RWPE1 (cell line): ENCODE results near the gene OGFR.

Experiments used
- CTCF ChIA-PET: fragments of 350-600 bp; sonication (Branson Sonifier 250); formaldehyde crosslinking; extraction: SDS; loops from one replicate; lab custom pipeline; 2021; lab: Yijun Ruan, JAX
- POLR2A ChIA-PET: fragments of 400-600 bp; formaldehyde crosslinking; extraction: SDS; loops from one replicate; lab custom pipeline; 2020; ENCODE audit warnings: antibody characterized with exemption; ENCODE audit not compliant: low non-redundant PET; lab: Yijun Ruan, JAX
- DNase-seq: peaks from one replicate; pipeline ENCODE4 v3.0.0; 2012; ENCODE audit warnings: low spot score
- H3K27ac ChIP-seq: fragments of 450-650 bp; 2 replicates; pipeline ENCODE4 v1.5.1; 2017
- CTCF ChIP-seq: fragments of 450-650 bp; conservative IDR thresholded peaks from 2 replicates; pipeline ENCODE4 v1.5.1; 2017; ENCODE audit warnings: low read depth, mild to moderate bottlenecking

Gene OGFR

GRCh38 chr20:62772103-62772611 is 32.5 kb upstream of the OGFR start:
- POLR2A ChIA-PET, result no interaction called here

GRCh38 chr20:62772619-62772989 is 32.0 kb upstream of the OGFR start:
- TF ChIP-seq CTCF, result no peak
- CTCF ChIA-PET, result interaction anchor here (0.7 to 2.4 kb wide), 7 partner anchors 9 to 172 kb away, joined by 3 to 14 read pairs (median 3); no protein-coding TSS in a partner anchor
- POLR2A ChIA-PET, result no interaction called here
- peak overlapping the region; percentile 99 for H3K27ac ChIP-seq
- no peak for DNase-seq

More at GRCh38 chr20:62772103-62772611, 32.5 kb upstream of the OGFR start:
- no peak for DNase-seq
- CTCF ChIA-PET, result interaction anchor here (0.7 to 2.4 kb wide), 2 partner anchors 19 to 65 kb away, joined by 4 to 14 read pairs; no protein-coding TSS in a partner anchor
- H3K27ac ChIP-seq, result peak overlapping the region; percentile 99
- TF ChIP-seq CTCF, result no peak

GRCh38 chr20:62772990-62773844 is 31.4 kb upstream of the OGFR start:
- DNase-seq, result peak; percentile 89
- ChIA-PET CTCF (interaction anchor here (0.7 to 2.4 kb wide), 6 partner anchors 10 to 171 kb away, joined by 3 to 14 read pairs (median 3); no protein-coding TSS in a partner anchor), POLR2A (interaction anchor here (0.6 kb wide), 1 partner anchor 19 kb away, joined by 3 read pairs; no protein-coding TSS in a partner anchor)
- TF ChIP-seq CTCF, result no peak
- H3K27ac ChIP-seq, result peak overlapping the region; percentile 99

- no peak for DNase-seq
- ChIA-PET POLR2A (interaction anchor here (0.6 kb wide), 1 partner anchor 18 kb away, joined by 3 read pairs; no protein-coding TSS in a partner anchor), CTCF (interaction anchor here (1.0 to 2.4 kb wide), 4 partner anchors 11 to 110 kb away, joined by 3 to 14 read pairs (median 4); no protein-coding TSS in a partner anchor)
- no peak for TF ChIP-seq CTCF
- H3K27ac ChIP-seq, result peak overlapping the region; percentile 99
Observed at GRCh38 chr20:62773845-62774714, 30.6 kb upstream of the OGFR start.

- ChIA-PET CTCF (no interaction called here), POLR2A (no interaction called here)
- H3K27ac ChIP-seq, result peak overlapping the region; percentile 99
- no peak for TF ChIP-seq CTCF
- DNase-seq, result no peak
Observed at GRCh38 chr20:62774762-62775161, 29.9 kb upstream of the OGFR start.
